Left forelimb (tissue), 1 donor: ENCODE measurements around the gene DSG4.
"Not testable (repeated sequence)": the region's sequence is repeated elsewhere in the genome, so short reads cannot be mapped to it uniquely, and the experiment has no call there.

ENCODE experiments used
- DNase-seq: peaks from one replicate; pipeline ENCODE4 v3.0.0-alpha.2; 2018; ENCODE audit warnings: low spot score

Gene DSG4, protein sequence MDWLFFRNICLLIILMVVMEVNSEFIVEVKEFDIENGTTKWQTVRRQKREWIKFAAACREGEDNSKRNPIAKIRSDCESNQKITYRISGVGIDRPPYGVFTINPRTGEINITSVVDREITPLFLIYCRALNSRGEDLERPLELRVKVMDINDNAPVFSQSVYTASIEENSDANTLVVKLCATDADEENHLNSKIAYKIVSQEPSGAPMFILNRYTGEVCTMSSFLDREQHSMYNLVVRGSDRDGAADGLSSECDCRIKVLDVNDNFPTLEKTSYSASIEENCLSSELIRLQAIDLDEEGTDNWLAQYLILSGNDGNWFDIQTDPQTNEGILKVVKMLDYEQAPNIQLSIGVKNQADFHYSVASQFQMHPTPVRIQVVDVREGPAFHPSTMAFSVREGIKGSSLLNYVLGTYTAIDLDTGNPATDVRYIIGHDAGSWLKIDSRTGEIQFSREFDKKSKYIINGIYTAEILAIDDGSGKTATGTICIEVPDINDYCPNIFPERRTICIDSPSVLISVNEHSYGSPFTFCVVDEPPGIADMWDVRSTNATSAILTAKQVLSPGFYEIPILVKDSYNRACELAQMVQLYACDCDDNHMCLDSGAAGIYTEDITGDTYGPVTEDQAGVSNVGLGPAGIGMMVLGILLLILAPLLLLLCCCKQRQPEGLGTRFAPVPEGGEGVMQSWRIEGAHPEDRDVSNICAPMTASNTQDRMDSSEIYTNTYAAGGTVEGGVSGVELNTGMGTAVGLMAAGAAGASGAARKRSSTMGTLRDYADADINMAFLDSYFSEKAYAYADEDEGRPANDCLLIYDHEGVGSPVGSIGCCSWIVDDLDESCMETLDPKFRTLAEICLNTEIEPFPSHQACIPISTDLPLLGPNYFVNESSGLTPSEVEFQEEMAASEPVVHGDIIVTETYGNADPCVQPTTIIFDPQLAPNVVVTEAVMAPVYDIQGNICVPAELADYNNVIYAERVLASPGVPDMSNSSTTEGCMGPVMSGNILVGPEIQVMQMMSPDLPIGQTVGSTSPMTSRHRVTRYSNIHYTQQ

DNA sequence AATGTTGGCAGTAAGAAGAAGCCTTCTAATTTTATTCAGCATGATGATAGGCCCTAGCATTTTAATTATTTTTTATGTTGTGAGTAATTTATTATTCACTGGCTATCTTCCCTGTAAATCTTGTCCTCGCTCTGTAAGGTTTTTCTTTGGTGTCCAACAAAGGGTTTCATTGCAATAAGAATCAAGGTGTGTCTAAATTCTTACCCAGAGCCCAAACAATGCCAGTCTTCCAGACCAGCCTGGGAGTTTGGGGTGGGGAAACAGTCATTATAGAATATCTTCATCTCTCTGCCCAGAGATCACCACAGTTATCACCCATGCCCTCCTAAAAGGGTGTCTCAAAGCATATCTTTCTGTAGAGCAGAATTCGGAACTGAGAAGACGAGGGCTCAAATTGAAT is at the start of gene DSG4:
Gene DSG4, plus strand, starts transcription at position 301 of the 400 bp plus-strand sequence. CDS start 135 bp downstream, outside the sequence.
- no peak for DNase-seq

DNA sequence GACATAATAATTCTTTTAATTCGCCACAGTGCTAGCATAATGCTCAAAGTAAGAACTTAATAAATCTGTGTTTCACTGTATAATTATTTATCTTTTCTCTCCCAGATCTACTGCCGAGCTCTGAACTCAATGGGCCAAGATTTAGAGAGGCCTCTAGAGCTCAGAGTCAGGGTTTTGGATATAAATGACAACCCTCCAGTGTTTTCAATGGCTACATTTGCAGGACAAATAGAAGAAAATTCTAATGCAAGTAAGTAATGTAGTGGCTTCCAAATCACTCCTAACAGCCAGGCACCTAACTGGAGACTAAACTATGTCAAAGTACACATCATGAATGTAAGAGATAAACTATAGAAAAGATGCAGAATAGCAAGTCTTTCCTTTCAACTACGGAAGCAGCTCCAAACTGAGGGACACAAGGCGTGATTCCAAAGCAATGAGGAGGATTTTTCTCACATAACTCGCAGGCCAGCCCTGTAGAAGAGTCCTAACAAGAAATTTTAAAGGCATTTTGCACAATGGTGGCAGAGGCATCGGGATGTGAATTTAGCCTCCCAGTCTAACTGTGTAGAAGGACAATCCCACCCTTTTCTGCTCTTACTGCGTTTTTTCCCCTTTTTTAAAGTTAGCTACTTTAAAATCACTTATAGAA is 46.7 kb upstream of the DSG4 start:
- DNase-seq, result no peak

DNA sequence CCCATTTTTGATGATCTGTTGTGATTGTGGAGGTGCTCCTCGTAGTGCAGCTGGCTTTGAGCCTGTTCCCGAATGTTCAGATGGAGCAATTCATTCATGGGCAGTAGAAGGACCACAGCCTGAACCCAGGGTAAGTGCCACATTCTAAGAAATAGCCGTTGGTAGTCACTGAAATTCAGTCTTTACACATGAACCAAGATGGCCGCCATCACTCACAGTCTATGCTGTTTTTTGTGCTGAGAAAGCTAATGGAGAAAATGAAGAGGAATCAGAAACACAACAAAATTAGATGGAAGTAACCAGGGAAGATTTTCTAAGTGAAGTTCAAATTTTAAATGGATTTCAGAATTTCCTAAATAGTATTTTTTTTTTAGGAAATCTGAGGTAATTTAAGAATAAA is 33.1 kb upstream of the DSG4 start:
- DNase-seq, result no peak

DNA sequence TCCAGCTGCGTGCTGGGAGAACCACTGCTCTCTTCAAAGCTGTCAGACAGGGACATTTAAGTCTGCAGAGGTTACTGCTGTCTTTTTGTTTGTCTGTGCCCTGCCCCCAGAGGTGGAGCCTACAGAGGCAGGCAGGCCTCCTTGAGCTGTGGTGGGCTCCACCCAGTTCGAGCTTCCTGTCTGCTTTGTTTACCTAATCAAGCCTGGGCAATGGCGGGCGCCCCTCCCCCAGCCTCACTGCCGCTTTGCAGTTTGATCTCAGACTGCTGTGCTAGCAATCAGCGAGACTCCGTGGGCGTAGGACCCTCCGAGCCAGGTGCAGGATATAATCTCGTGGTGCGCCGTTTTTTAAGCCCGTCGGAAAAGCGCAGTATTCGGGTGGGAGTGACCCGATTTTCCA is 23.2 kb upstream of the DSG4 start:
- DNase-seq, result not testable (repeated sequence)

DNA sequence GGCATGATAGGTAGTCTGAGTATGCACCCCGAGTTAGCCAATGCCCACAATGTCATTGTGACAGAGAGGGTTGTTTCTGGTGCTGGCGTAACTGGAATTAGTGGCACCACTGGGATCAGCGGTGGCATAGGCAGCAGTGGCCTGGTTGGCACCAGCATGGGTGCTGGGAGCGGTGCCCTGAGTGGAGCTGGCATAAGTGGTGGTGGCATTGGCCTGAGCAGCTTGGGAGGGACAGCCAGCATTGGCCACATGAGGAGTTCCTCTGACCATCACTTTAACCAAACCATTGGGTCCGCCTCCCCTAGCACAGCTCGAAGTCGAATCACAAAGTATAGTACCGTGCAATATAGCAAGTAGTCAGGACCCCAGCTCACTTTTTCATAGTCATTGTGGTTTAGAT is 21.6 kb upstream of the DSG4 start:
- DNase-seq, result no peak

DNA sequence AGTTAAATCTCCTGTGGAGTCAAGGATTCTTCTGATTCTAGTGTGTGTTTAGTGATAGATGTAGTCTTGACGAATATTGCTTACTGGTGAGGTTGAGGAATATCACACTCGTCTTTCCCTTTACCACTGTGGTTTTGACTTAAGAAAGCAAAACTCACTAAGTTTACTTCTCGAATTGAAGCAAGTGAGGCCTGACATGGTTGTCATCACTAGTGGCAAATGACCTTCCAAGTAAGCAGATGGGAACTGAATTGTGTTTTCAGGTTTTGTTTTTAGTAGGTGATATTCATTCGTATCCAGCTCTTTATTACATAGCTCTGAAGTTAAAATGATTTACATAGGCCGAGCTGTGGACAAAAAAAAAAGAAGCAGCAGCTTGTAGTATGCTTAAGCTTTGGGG is 20.6 kb upstream of the DSG4 start:
- no peak for DNase-seq

DNA sequence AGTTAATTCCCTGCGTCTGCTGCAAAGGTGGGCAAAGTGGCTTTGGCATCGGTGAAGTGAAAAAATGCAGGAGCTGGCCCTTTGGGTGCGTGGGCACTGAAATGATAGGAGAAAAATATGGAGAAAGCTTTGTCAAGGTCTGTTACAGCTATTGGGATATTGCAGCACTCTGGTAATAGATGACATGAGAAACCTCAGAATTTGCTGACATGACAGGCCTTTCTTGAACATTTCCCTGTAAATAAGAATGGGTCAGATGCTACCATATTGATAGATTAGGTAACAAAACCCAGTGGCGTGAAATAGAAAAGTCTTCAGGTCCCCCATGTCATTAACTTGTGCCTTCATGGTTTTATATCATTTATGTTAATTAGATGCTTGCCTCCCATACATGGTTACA is 12.4 kb upstream of the DSG4 start:
- DNase-seq, result no peak

DNA sequence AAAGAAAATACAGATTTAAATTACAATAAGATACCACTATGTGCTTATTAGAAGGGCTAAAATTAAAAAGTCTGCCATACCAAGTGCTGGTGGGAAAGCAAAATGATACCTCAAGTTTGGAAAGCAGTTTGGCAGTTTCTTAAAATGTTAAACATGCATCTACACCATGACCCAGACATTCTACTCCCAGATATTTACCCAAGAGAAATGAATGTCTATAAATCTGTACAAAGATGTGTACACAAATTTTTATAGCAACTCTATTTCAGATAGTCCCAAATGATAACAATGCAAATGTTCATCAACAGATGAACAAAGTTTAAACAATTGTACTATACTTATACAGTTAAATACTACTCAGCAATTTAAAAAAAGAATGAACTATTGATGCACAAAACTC is 7.1 kb upstream of the DSG4 start:
- no peak for DNase-seq

DNA sequence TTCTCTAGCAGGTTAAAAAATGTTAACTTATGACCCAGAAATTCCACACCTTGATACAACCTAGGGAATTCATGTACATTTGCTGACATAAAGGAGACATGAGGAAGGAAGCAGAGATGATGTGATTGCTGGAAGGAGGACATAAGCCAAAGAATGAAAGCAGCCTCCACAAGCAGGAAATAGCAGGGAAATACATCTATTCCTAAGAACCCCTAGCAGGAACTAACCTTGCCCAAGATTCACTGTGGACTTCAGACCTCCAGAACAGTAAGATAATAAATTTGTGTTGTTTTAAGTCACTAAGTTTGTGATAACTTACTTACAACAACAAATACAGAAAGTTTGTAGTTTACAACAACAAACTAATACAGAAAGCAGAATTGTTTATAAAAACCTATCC is 4.6 kb upstream of the DSG4 start:
- DNase-seq, result no peak

DNA sequence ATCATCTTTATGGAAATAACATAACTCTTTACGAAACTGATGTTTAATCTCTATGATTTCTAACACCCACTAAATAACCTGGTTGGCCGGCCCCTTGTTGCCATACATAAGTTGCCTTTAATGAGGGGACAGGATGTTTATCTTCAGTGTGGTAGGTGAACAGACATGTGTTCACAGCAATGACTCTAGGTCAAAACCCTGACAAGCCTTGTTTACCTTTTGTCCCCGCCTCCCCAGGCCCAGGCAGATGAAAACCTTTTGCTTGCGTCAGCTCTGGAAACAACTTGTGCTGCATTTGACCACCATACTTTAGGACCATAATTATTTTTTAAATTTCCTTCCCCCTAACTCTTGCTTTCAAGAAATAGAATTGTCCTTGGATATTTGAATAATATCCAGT is 2.9 kb upstream of the DSG4 start:
- no peak for DNase-seq

DNA sequence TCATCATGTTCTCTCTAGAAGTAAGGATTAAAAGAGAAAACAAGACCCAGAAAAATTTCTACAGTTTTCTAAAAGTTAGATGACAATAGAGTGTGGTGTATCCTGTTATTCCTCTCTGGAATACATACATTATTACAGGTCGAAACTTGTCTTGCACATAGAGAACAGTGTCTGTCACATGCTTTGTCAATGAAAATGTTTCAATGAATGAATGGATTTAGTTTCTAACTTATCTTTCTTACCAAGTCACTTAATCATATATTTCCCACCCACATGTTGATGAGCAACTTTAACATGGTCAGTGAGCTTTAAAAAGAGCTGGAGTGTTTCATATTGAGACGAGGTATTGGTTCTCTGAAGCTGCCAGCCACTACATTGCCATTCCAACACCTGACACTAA is 4.3 kb downstream of the DSG4 start:
- no peak for DNase-seq

DNA sequence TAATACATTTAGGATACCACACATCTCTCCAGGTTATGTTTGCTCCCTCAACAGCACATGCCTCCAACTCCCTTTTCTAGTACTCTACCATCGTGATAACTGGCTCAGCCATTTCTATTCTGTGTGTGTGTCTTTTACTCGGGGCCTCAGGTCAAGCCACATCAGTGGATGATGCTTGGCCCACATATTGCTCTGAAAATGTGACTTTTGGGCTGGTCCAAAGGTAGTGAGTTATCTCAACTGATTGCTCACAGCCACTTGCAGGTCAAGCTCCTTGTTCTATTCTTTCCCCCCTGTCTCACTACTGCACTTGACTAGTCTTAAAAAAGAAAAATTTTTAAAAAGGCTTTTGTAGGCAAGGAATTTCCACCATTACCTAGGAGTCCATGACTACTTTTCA is 5.5 kb downstream of the DSG4 start:
- no peak for DNase-seq

DNA sequence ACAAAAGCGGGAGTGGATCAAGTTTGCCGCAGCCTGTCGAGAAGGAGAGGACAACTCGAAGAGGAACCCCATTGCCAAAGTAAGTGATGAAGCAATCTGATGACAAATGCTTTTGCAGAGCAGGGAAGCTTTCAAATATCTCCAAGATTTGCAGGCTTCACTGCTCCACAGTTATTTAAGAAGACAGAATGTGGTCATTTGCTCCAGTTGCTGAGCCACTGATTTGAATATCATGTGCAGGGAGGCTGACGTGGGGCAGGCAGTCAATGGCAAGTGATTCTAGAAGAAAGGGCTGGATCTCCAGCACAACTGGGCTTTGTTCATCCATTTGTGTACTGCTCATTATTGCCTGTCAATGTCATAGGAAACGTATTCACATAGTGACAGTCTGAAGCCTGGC is 10.2 kb downstream of the DSG4 start:
- no peak for DNase-seq

DNA sequence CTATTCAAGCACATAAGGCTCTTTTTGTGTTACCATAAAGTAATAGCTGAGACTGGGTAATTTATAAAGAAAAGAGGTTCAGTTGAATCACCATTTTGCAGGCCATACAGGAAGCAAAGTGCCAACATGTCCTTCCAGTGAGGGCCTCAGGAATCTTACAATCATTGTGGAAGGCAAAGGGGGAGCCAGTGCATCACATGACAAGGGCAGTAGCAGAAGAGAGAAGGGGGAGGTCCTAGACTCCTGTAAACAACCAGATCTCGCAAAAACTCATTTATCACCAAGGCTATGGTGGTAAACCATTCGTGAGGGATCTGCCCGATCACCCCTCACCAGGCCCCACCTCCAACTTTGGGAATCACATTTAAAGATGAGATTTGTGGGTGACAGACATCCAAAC is 16.7 kb downstream of the DSG4 start:
- no peak for DNase-seq

DNA sequence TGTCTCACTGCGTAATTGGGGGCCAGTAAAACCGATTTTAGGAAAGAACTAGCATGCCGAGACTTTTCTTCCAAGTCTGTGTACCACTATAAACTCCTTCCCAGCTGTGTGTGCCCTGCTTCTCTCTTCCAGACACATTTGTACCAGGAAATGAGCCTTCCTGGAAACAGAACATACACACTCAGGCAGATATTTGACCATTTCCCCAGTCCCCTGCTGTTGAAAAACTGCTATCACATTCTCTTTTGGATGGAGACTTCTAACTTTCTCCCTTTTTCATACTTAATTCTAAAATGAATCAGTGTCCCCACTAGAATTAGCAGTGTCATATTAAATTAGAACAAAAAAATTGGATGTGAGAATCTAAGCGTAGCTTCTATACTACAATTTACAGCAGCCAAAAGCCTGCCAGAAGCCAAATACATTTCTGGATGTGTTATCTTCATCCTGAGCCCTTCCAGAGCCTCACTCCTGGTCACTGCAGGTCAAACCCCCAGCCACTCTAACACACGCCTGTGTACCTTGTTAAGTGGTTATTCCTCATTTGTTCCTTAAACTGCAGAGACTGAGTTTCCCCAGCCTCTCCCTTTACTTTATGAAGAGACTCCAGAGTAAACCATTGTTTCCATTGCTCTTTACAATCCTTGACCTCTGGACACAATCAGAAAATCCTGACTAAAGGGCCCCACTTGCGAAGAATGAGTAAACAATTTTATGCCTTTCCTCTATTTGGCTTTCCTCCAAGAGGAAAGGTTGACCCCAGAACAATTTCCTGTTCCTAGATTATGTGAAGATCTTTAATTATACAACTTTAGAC is 20.4 kb downstream of the DSG4 start:
- DNase-seq, result no peak

DNA sequence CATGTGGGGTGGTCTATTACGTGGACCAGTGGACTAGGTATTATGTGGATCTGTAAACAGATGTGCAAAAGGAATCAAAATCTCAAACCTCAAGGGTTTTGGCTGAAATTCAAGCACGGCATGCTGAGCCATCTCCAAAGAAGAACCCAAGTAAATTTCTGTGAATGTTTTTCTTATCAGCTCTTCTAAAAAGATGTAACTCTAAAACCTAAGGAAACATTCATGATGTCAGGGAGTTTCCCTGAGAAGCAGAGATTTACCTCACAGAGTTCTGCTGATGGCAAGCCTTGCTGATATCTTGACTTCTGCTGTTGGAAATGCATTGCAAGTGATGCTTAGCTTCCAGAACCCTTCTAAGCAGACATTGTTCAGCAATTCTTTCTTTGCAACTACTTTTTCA is 21.6 kb downstream of the DSG4 start:
- no peak for DNase-seq

DNA sequence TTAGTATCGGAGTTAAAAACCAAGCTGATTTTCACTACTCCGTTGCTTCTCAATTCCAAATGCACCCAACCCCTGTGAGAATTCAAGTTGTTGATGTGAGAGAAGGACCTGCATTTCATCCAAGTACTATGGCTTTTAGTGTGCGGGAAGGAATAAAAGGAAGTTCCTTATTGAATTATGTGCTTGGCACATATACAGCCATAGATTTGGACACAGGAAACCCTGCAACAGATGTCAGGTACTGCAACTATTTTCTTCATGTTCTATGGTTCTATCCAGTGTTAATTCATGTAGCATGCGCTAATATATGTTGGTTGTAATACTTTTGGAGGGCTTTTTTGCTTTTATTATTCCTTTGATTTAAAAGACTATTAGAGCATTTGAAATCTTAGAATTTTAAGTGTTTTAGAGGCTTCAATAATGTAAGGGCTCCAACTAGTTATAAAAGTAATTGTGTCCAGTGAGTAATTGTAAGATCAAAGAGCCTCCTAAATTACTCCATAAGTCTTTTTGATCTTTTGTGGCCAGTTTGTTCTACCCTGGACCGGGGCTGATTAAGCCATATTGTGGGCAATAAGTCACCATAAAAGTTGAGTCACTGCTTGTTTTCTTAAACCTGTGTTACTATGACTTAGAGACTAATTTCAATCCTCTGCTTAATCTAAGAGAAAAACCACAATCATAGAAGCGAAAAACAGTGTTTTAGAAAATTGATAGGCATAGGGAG is 22.9 kb downstream of the DSG4 start:
- no peak for DNase-seq

DNA sequence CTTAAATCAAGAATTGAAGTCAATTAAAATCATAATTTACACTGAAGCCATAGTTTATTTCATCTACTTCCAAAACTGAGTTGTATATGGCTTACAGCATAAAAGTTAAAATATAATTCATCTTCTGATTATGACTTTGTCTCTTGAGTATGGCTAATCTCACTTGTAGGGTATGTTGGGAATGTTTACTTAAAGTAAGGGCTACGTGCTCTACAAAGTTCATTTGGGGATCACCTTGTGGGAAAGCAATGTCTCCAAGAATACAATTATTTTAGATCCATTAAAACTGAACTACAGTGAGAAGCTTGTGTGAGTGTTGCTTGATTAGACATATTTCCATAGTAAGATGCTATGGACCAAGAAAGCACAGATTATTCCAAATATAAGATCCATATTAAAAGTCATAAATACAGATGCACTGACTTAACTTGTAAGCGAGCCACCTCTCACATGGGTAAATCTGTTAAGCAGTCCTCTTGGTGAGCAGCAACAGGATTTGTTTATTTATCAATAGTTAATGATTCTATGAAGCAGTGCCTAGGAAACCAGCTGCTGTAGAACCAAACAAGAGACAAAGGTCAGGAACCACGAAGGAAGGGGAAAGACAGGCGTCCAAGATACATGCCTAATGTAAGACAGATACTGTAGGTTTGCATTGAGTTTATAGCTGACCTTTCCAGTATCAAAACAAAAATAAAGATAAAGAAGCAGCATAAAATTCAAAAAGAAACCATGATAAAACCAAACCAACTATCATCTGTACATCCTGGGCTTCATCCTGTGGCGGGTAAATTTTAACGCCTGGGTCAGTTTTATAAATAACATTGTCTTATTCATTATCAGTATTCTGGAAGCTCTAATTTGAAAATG is 24.8 kb downstream of the DSG4 start:
- DNase-seq, result no peak

DNA sequence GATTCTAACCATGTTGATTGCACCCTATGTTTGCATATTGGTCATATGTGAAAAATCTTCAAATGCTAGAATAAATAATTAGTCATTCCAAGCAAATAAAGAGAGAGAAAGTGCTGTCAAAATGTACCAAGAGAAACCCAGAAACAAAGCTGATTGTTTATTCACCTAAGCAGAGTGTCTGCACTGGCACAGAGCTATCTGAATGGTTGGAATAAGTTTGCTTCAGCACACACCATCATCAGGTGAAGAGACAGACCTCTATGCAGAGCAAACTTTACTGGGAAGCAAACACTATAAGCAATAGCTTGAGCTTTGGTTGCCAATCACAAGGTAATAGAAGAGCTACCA is 25.4 kb downstream of the DSG4 start:
- DNase-seq, result no peak

DNA sequence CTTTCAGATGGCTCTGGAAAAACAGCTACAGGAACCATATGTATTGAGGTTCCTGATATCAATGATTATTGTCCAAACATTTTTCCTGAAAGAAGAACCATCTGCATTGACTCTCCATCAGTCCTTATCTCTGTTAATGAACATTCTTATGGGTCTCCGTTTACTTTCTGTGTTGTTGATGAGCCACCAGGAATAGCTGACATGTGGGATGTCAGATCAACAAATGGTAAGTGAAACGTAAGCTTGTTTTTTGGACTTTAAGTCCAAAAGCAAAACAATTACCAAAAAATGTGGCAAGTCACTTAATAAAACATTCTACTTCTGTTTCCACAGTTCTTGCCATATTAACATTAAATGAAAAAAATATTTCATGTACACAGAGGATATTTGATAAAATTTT is 26.8 kb downstream of the DSG4 start:
- no peak for DNase-seq
